PC-3 (cell line): ENCODE measurements around the gene JADE1. TPM values are rescaled to one million over a fixed set of nuclear protein-coding genes. Genes with fewer than 3 reads are reported as not detected.

Source experiments
- ATAC-seq: fragments of 200-7000 bp; cut with Tn5 transposase; 2 replicates; pipeline ENCODE4 v1.9.1; 2020; ENCODE audit warnings: mild to moderate bottlenecking, moderate library complexity
- BruUV-seq: library from RNA; stranded (reverse); fragments of 400-500 nt; replicated peaks from 2 replicates; lab custom pipeline; 2021; lab: Mats Ljungman, UMichigan
- CTCF ChIA-PET: fragments of 300-600 bp; sonication (Branson Sonifier 250); formaldehyde crosslinking; loops from one replicate; lab custom pipeline; 2022; ENCODE audit warnings: antibody characterized with exemption; lab: Charles Lee
- POLR2A ChIA-PET: fragments of 300-600 bp; sonication (Branson Sonifier 250); formaldehyde crosslinking; loops from one replicate; lab custom pipeline; 2022; ENCODE audit warnings: antibody characterized with exemption; ENCODE audit not compliant: unreplicated experiment; lab: Charles Lee
- DNase-seq: peaks from one replicate; pipeline ENCODE4 v3.0.0-alpha.2; 2015
- H2AFZ ChIP-seq: fragments of 300-600 bp; sonication (generic); 2 replicates; pipeline ENCODE4 v1.6.0; 2016; ENCODE audit warnings: antibody characterized with exemption, low read length
- H3F3A ChIP-seq: fragments of 300-600 bp; sonication (generic); one replicate; pipeline ENCODE4 v1.6.0; 2017; ENCODE audit warnings: antibody characterized with exemption, low read length, control low read depth, mild to moderate bottlenecking; ENCODE audit not compliant: unreplicated experiment
- H3K27ac ChIP-seq: fragments of 300-600 bp; sonication (generic); 2 replicates; pipeline ENCODE4 v1.5.1; 2016; ENCODE audit warnings: mild to moderate bottlenecking, low read length
- H3K27me3 ChIP-seq: fragments of 300-600 bp; sonication (generic); 2 replicates; pipeline ENCODE4 v1.6.1; 2016; ENCODE audit warnings: low read length, mixed read lengths
- H3K36me3 ChIP-seq: fragments of 300-600 bp; sonication (generic); 2 replicates; pipeline ENCODE4 v1.6.1; 2016; ENCODE audit warnings: low read depth, mixed run types, low read length, mixed read lengths
- H3K4me1 ChIP-seq: fragments of 300-600 bp; sonication (generic); 2 replicates; pipeline ENCODE4 v1.5.1; 2016; ENCODE audit warnings: low read length; ENCODE audit not compliant: insufficient read depth
- H3K4me2 ChIP-seq: fragments of 300-600 bp; sonication (generic); 2 replicates; pipeline ENCODE4 v1.6.0; 2016; ENCODE audit warnings: low read length
- H3K4me3 ChIP-seq: fragments of 300-600 bp; sonication (generic); 2 replicates; pipeline ENCODE4 v1.5.1; 2016; ENCODE audit warnings: mild to moderate bottlenecking, low read length, mixed read lengths
- H3K79me2 ChIP-seq: fragments of 300-600 bp; sonication (generic); 2 replicates; pipeline ENCODE4 v1.6.1; 2017; ENCODE audit warnings: low read length, mixed read lengths
- H3K9ac ChIP-seq: fragments of 300-600 bp; sonication (generic); 2 replicates; pipeline ENCODE4 v1.6.0; 2016; ENCODE audit warnings: mild to moderate bottlenecking, low read length
- H3K9me2 ChIP-seq: fragments of 300-600 bp; sonication (generic); replicated peaks from 2 replicates; pipeline ENCODE4 v1.6.1; 2016; ENCODE audit warnings: mixed run types, low read length, mixed read lengths
- H3K9me3 ChIP-seq: fragments of 300-600 bp; sonication (generic); 2 replicates; pipeline ENCODE4 v1.6.1; 2016; ENCODE audit warnings: low read length, mixed read lengths
- H4K20me1 ChIP-seq: fragments of 300-600 bp; sonication (generic); 2 replicates; pipeline ENCODE4 v1.6.1; 2016; ENCODE audit warnings: low read length, mixed read lengths
- CTCF ChIP-seq: fragments of 300-600 bp; sonication (generic); conservative IDR thresholded peaks from 2 replicates; pipeline ENCODE4 v1.5.1; 2017; ENCODE audit warnings: antibody characterized with exemption, low read depth, mild to moderate bottlenecking, low read length
- EZH2 ChIP-seq: fragments of 300-600 bp; sonication (generic); IDR thresholded peaks from one replicate; pipeline ENCODE4 v1.6.1; 2017; ENCODE audit warnings: antibody characterized with exemption, mild to moderate bottlenecking, low read length; ENCODE audit not compliant: unreplicated experiment
- EZH2phosphoT487 ChIP-seq: fragments of 300-600 bp; sonication (generic); IDR thresholded peaks from 2 replicates; pipeline ENCODE4 v1.6.1; 2018; ENCODE audit warnings: mild to moderate bottlenecking, antibody characterized with exemption, low read length, borderline replicate concordance
- intact Hi-C: fragments of 100-400 bp; cut with micrococcal nuclease; formaldehyde crosslinking; loops from 2 replicates; pipeline ENCODE4 v1.9.0; 2023
- total RNA-seq: library from RNA; depleted of rRNA; stranded (reverse); fragments of >200 nt; gene quantifications from 2 replicates; pipeline ENCODE4 v1.2.3, GENCODE V29; 2014

JADE1 gene
- total RNA-seq, 1 experiment from 2014 or later = 10.8 TPM

- DNase-seq (no peak), ATAC-seq (no peak)
- H3K9me2 ChIP-seq = no peaks in the 10 kb centered on the region
- no peaks in the 10 kb centered on the region for H3K36me3 ChIP-seq
- no peaks in the 10 kb centered on the region for H3F3A ChIP-seq
- TF ChIP-seq CTCF = no peak
- TF ChIP-seq EZH2 = no peak
- TF ChIP-seq EZH2phosphoT487 = no peak
- H3K27me3 ChIP-seq = no peaks in the 10 kb centered on the region
- H3K9me3 ChIP-seq = no peaks in the 10 kb centered on the region
- no peaks in the 10 kb centered on the region for H4K20me1 ChIP-seq
- H3K9ac ChIP-seq = no peak overlapping the region
- H3K79me2 ChIP-seq = no peaks in the 10 kb centered on the region
- H2AFZ ChIP-seq = no peak overlapping the region
- no peak overlapping the region for H3K4me3 ChIP-seq
- H3K27ac ChIP-seq = no peak overlapping the region
- POLR2A ChIA-PET = no interaction called here
- CTCF ChIA-PET = no interaction called here
- no peaks in the 10 kb centered on the region for H3K4me1 ChIP-seq
- intact Hi-C loops = no loop called here
- BruUV-seq = no TSS peak
- H3K4me2 ChIP-seq = no peak overlapping the region
These were observed 69.8 kb downstream of the JADE1 start for GRCh38 chr4:128879283-128879682.

GRCh38 chr4:128879971-128880370, 70.5 kb downstream of the JADE1 start:
- H3K79me2 ChIP-seq = no peaks in the 10 kb centered on the region
- no peaks in the 10 kb centered on the region for H3K9me2 ChIP-seq
- H4K20me1 ChIP-seq = no peaks in the 10 kb centered on the region
- intact Hi-C loops = no loop called here
- H3K4me1 ChIP-seq = no peaks in the 10 kb centered on the region
- no peak overlapping the region for H3K4me3 ChIP-seq
- no peak for DNase-seq
- no TSS peak for BruUV-seq
- no peaks in the 10 kb centered on the region for H3K27me3 ChIP-seq
- CTCF ChIA-PET = no interaction called here
- no peak for ATAC-seq
- H3K4me2 ChIP-seq = no peak overlapping the region
- H3F3A ChIP-seq = no peaks in the 10 kb centered on the region
- no peaks in the 10 kb centered on the region for H3K9me3 ChIP-seq
- TF ChIP-seq CTCF (no peak), EZH2 (no peak), EZH2phosphoT487 (no peak)
- H3K9ac ChIP-seq = no peak overlapping the region
- H3K27ac ChIP-seq = no peak overlapping the region
- H3K36me3 ChIP-seq = no peaks in the 10 kb centered on the region
- POLR2A ChIA-PET = no interaction called here
- H2AFZ ChIP-seq = no peak overlapping the region

- H3K9me2 ChIP-seq = no peaks in the 10 kb centered on the region
- no peaks in the 10 kb centered on the region for H3K79me2 ChIP-seq
- ChIA-PET POLR2A (no interaction called here), CTCF (no interaction called here)
- H3K4me2 ChIP-seq = no peak overlapping the region
- BruUV-seq = no TSS peak
- no peaks in the 10 kb centered on the region for H3K4me1 ChIP-seq
- TF ChIP-seq CTCF (no peak), EZH2 (no peak), EZH2phosphoT487 (no peak)
- H3F3A ChIP-seq = no peaks in the 10 kb centered on the region
- no peak overlapping the region for H3K9ac ChIP-seq
- no peaks in the 10 kb centered on the region for H4K20me1 ChIP-seq
- no peak overlapping the region for H2AFZ ChIP-seq
- DNase-seq = no peak
- H3K27me3 ChIP-seq = no peaks in the 10 kb centered on the region
- H3K27ac ChIP-seq = no peak overlapping the region
- no peaks in the 10 kb centered on the region for H3K9me3 ChIP-seq
- H3K36me3 ChIP-seq = no peaks in the 10 kb centered on the region
- intact Hi-C loops = no loop called here
- no peak overlapping the region for H3K4me3 ChIP-seq
- no peak for ATAC-seq
These were observed 71.2 kb downstream of the JADE1 start for GRCh38 chr4:128880662-128881061.
